Suprapubic skin (tissue), 4 donors: ENCODE results near the gene PACSIN2. TPM values are rescaled to one million over a fixed set of nuclear protein-coding genes. Genes with fewer than 3 reads are reported as not detected.
"Not testable (repeated sequence)": the region's sequence is repeated elsewhere in the genome, so short reads cannot be mapped to it uniquely, and the experiment has no call there.

Source experiments
- DNase-seq, 2 donors: peaks; one replicate each; pipeline ENCODE4 v3.0.0-alpha.2; 2019; ENCODE audit warnings: low spot score in 2 of 2
- H3K27ac ChIP-seq: fragments of 200-600 bp; sonication (generic); one replicate; pipeline ENCODE4 v1.5.1; 2019
- H3K27me3 ChIP-seq: fragments of 200-600 bp; sonication (generic); one replicate; pipeline ENCODE4 v1.5.1; 2019
- H3K36me3 ChIP-seq: fragments of 200-600 bp; sonication (generic); one replicate; pipeline ENCODE4 v1.5.1; 2019
- H3K4me1 ChIP-seq: fragments of 200-600 bp; sonication (generic); one replicate; pipeline ENCODE4 v1.5.1; 2019
- H3K4me3 ChIP-seq: fragments of 200-600 bp; sonication (generic); one replicate; pipeline ENCODE4 v1.5.1; 2019; ENCODE audit warnings: mild to moderate bottlenecking
- H3K9me3 ChIP-seq: fragments of 200-600 bp; sonication (generic); one replicate; pipeline ENCODE4 v1.5.1; 2019
- CTCF ChIP-seq, 2 donors: fragments of 200-600 bp in 1 of 2; fragments of 450-650 bp in 1 of 2; sonication (generic) in 1 of 2; IDR thresholded peaks; one replicate each; pipeline ENCODE4 v1.5.1; 2016 to 2019; ENCODE audit warnings: antibody characterized with exemption in 2 of 2, mild to moderate bottlenecking in 1 of 2, moderate library complexity in 1 of 2
- EP300 ChIP-seq: sonication (generic); formaldehyde crosslinking; IDR thresholded peaks from one replicate; pipeline ENCODE4 v1.6.1; 2017; ENCODE audit warnings: antibody characterized with exemption
- POLR2A ChIP-seq, 2 donors: fragments of 450-650 bp; IDR thresholded peaks; one replicate each; pipeline ENCODE4 v1.6.1; 2017; ENCODE audit warnings: antibody characterized with exemption in 2 of 2, mild to moderate bottlenecking in 2 of 2, moderate library complexity in 2 of 2
- POLR2AphosphoS5 ChIP-seq, 3 donors: sonication (generic); formaldehyde crosslinking; IDR thresholded peaks; one replicate each; pipeline ENCODE4 v1.6.1; 2017; ENCODE audit warnings: antibody characterized with exemption in 3 of 3
- WGBS: methylation state at CpG from one replicate; pipeline ENCODE4 v1.1.5; 2018; 5-methylcytosine and 5-hydroxymethylcytosine counted together
- total RNA-seq, 4 donors: library from RNA; depleted of rRNA; stranded (reverse); fragments of >200 nt; gene quantifications; one replicate each; pipeline ENCODE4 v1.1.0, GENCODE V29; 2016

The PACSIN2 gene
- total RNA-seq, 4 donors from 2014 or later: 38.9 to 74.8 (median 55.3) TPM

GRCh38 chr22:43036282-43036829, 21.4 kb upstream of the PACSIN2 start:
- H3K4me3 ChIP-seq: no peak overlapping the region
- no peaks in the 10 kb centered on the region for H3K27me3 ChIP-seq
- peak overlapping the region; percentile 70 for H3K27ac ChIP-seq
- TF ChIP-seq POLR2AphosphoS5 (IDR thresholded peaks at IDR 0.05) (peak in 1 of 3 donors; percentile 30), EP300 (no peak), POLR2A (IDR thresholded peaks at IDR 0.05) (no peak), CTCF (IDR thresholded peaks at IDR 0.05) (no peak)
- peaks cover 32% of the 10 kb centered on the region for H3K4me1 ChIP-seq
- 13% methylated on average over 12 of the region's 19 CpGs for WGBS
- peak; percentile 87 to 88 for DNase-seq
- H3K9me3 ChIP-seq: no peaks in the 10 kb centered on the region
- H3K36me3 ChIP-seq: no peaks in the 10 kb centered on the region

- Histone ChIP-seq H3K36me3 (no peaks in the 10 kb centered on the region), H3K27me3 (no peaks in the 10 kb centered on the region), H3K4me3 (no peak overlapping the region), H3K9me3 (no peaks in the 10 kb centered on the region), H3K4me1 (peaks cover 32% of the 10 kb centered on the region), H3K27ac (no peak overlapping the region)
- WGBS: 89% methylated on average over 9 of the region's 9 CpGs
- no peak for DNase-seq
- no peak for TF ChIP-seq CTCF (IDR thresholded peaks at IDR 0.05)
- TF ChIP-seq POLR2A (IDR thresholded peaks at IDR 0.05): no peak
- TF ChIP-seq EP300: no peak
- TF ChIP-seq POLR2AphosphoS5 (IDR thresholded peaks at IDR 0.05): no peak
Observed at GRCh38 chr22:43035250-43035649, 20.3 kb upstream of the PACSIN2 start.

GRCh38 chr22:43031617-43032016, 16.7 kb upstream of the PACSIN2 start:
- Histone ChIP-seq H3K4me3 (no peak overlapping the region), H3K27ac (no peak overlapping the region), H3K4me1 (peaks cover 30% of the 10 kb centered on the region), H3K36me3 (no peaks in the 10 kb centered on the region), H3K27me3 (no peaks in the 10 kb centered on the region), H3K9me3 (no peaks in the 10 kb centered on the region)
- no peak for DNase-seq
- TF ChIP-seq CTCF (IDR thresholded peaks at IDR 0.05): no peak
- WGBS: 81% methylated on average over 3 of the region's 3 CpGs

- TF ChIP-seq EP300: no peak
- no peak for TF ChIP-seq POLR2AphosphoS5 (IDR thresholded peaks at IDR 0.05)
- no peak for TF ChIP-seq CTCF (IDR thresholded peaks at IDR 0.05)
- no peak for TF ChIP-seq POLR2A (IDR thresholded peaks at IDR 0.05)
- WGBS: 76% methylated on average over 6 of the region's 6 CpGs
- H3K27ac ChIP-seq: no peak overlapping the region
- peaks cover 23% of the 10 kb centered on the region for H3K4me1 ChIP-seq
- no peaks in the 10 kb centered on the region for H3K27me3 ChIP-seq
- H3K4me3 ChIP-seq: no peak overlapping the region
- H3K36me3 ChIP-seq: no peaks in the 10 kb centered on the region
- no peaks in the 10 kb centered on the region for H3K9me3 ChIP-seq
- no peak for DNase-seq
Observed at GRCh38 chr22:43018615-43019014, 3.7 kb upstream of the PACSIN2 start.

- Histone ChIP-seq H3K4me1 (peaks cover 31% of the 10 kb centered on the region), H3K36me3 (no peaks in the 10 kb centered on the region), H3K27ac (no peak overlapping the region), H3K4me3 (no peak overlapping the region), H3K9me3 (no peaks in the 10 kb centered on the region), H3K27me3 (no peaks in the 10 kb centered on the region)
- TF ChIP-seq CTCF (IDR thresholded peaks at IDR 0.05) (no peak), POLR2AphosphoS5 (IDR thresholded peaks at IDR 0.05) (no peak), EP300 (no peak), POLR2A (IDR thresholded peaks at IDR 0.05) (no peak)
- no peak for DNase-seq
- 69% methylated on average over 10 of the region's 10 CpGs for WGBS
Observed at GRCh38 chr22:43017525-43018460, 2.8 kb upstream of the PACSIN2 start.

GRCh38 chr22:43016150-43016549, 1.2 kb upstream of the PACSIN2 start:
- not testable (repeated sequence) for DNase-seq, H3K4me3 ChIP-seq, H3K27ac ChIP-seq, H3K27me3 ChIP-seq, H3K9me3 ChIP-seq, H3K36me3 ChIP-seq
- H3K4me1 ChIP-seq: peaks cover 42% of the 10 kb centered on the region
- WGBS: 91% methylated on average over 5 of the region's 5 CpGs
